DMS153 (cell line): ENCODE results near the gene VDR.
"Not testable (repeated sequence)": the region's sequence is repeated elsewhere in the genome, so short reads cannot be mapped to it uniquely, and the experiment has no call there.

ENCODE experiments used
- DNase-seq: peaks from one replicate; lab custom pipeline; 2025; lab: John Stamatoyannopoulos, UW

Gene VDR

GRCh38 chr12:47812797-47813510, 91.8 kb downstream of the VDR start:
- peak; percentile 25 for DNase-seq

GRCh38 chr12:47811581-47812484, 93.0 kb downstream of the VDR start:
- DNase-seq: no peak

GRCh38 chr12:47811072-47811396, 93.8 kb downstream of the VDR start:
- no peak for DNase-seq

GRCh38 chr12:47809518-47809917, 95.3 kb downstream of the VDR start:
- DNase-seq: not testable (repeated sequence)

GRCh38 chr12:47808574-47809365, 96.0 kb downstream of the VDR start:
- DNase-seq: no peak

GRCh38 chr12:47808050-47808449, 96.7 kb downstream of the VDR start:
- DNase-seq: peak; percentile 38

GRCh38 chr12:47807338-47807737, 97.5 kb downstream of the VDR start:
- no peak for DNase-seq

GRCh38 chr12:47805417-47805816, 99.4 kb downstream of the VDR start:
- no peak for DNase-seq

- DNase-seq: no peak
These were observed 100.6 kb downstream of the VDR start for GRCh38 chr12:47804171-47804570.

GRCh38 chr12:47803191-47803875, 101.5 kb downstream of the VDR start:
- DNase-seq: no peak

- DNase-seq: no peak
These were observed 102.5 kb downstream of the VDR start for GRCh38 chr12:47802312-47802711.

- DNase-seq: peak; percentile 16
These were observed 102.9 kb downstream of the VDR start for GRCh38 chr12:47801904-47802246.

GRCh38 chr12:47801170-47801903, 103.5 kb downstream of the VDR start:
- peak; percentile 46 for DNase-seq

GRCh38 chr12:47800582-47800981, 104.2 kb downstream of the VDR start:
- DNase-seq: no peak

GRCh38 chr12:47799357-47799955, 105.3 kb downstream of the VDR start:
- no peak for DNase-seq

- no peak for DNase-seq
These were observed 106.3 kb downstream of the VDR start for GRCh38 chr12:47798382-47798948.

GRCh38 chr12:47797441-47797840, 107.4 kb downstream of the VDR start:
- DNase-seq: no peak

- DNase-seq: no peak
These were observed 108.9 kb downstream of the VDR start for GRCh38 chr12:47795814-47796411.

GRCh38 chr12:47795121-47795813, 109.5 kb downstream of the VDR start:
- DNase-seq: no peak

GRCh38 chr12:47794679-47795078, 110.1 kb downstream of the VDR start:
- no peak for DNase-seq
